NB4 (cell line): Measurements from ENCODE around the gene ITGB4.

Experiments
- CTCF ChIP-seq: IDR thresholded peaks from one replicate; pipeline ENCODE4 v1.5.1; 2012; ENCODE audit warnings: low read depth, low read length
- MYC ChIP-seq: IDR thresholded peaks from 2 replicates; pipeline ENCODE4 v1.6.1; 2011; ENCODE audit warnings: low read depth, low read length
- POLR2A ChIP-seq: IDR thresholded peaks from 2 replicates; pipeline ENCODE4 v1.6.1; 2011; ENCODE audit warnings: mild to moderate bottlenecking; ENCODE audit not compliant: insufficient read length; ENCODE audit errors: extremely low read depth
- TF ChIP-seq, protein P1 (sequence below): IDR thresholded peaks from 2 replicates; pipeline ENCODE4 v1.6.1; 2011; ENCODE audit warnings: low read depth, low read length

GRCh38 chr17:75784473-75785015 is 63.3 kb downstream of the ITGB4 start, which contains the start of gene UNK:
- TF ChIP-seq CTCF: no peak
- TF ChIP-seq MYC: peak; percentile 68; the same call in 1 of the 2 replicates
- TF ChIP-seq POLR2A: no peak
- TF ChIP-seq, protein P1, sequence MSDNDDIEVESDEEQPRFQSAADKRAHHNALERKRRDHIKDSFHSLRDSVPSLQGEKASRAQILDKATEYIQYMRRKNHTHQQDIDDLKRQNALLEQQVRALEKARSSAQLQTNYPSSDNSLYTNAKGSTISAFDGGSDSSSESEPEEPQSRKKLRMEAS: no peak
